GM18870 (cell line): ENCODE results near the gene ELF1.
"Not testable (repeated sequence)": the region's sequence is repeated elsewhere in the genome, so short reads cannot be mapped to it uniquely, and the experiment has no call there.

Experiments
- ATAC-seq: cut with Tn5 transposase; IDR thresholded peaks from one replicate; pipeline ENCODE4 v1.9.1; 2021; ENCODE audit warnings: moderate library complexity; ENCODE audit not compliant: unreplicated experiment

The ELF1 gene

GRCh38 chr13:40960716-40961115 lies 58.4 kb downstream of the ELF1 start:
- no peak for ATAC-seq

- no peak for ATAC-seq
Measured at GRCh38 chr13:40958655-40959054, 60.5 kb downstream of the ELF1 start.

- no peak for ATAC-seq
Measured at GRCh38 chr13:40946485-40946884, 72.6 kb downstream of the ELF1 start.

GRCh38 chr13:40943073-40943472 lies 76.0 kb downstream of the ELF1 start:
- ATAC-seq, result no peak

- ATAC-seq, result no peak
Measured at GRCh38 chr13:40941581-40941980, 77.5 kb downstream of the ELF1 start.

GRCh38 chr13:40940841-40941240 lies 78.3 kb downstream of the ELF1 start:
- no peak for ATAC-seq

GRCh38 chr13:40933508-40934204 lies 85.5 kb downstream of the ELF1 start:
- ATAC-seq, result peak; percentile 44

- no peak for ATAC-seq
Measured at GRCh38 chr13:40932252-40932651, 86.9 kb downstream of the ELF1 start.

GRCh38 chr13:40931719-40932118 lies 87.4 kb downstream of the ELF1 start:
- no peak for ATAC-seq

GRCh38 chr13:40929883-40930282 lies 89.2 kb downstream of the ELF1 start:
- not testable (repeated sequence) for ATAC-seq

- ATAC-seq, result no peak
Measured at GRCh38 chr13:40928980-40929379, 90.1 kb downstream of the ELF1 start.

GRCh38 chr13:40927929-40928328 lies 91.2 kb downstream of the ELF1 start:
- ATAC-seq, result no peak

- ATAC-seq, result no peak
Measured at GRCh38 chr13:40923867-40924266, 95.2 kb downstream of the ELF1 start.

- ATAC-seq, result no peak
Measured at GRCh38 chr13:40922437-40923040, 96.6 kb downstream of the ELF1 start.

- ATAC-seq, result no peak
Measured at GRCh38 chr13:40920826-40921225, 98.3 kb downstream of the ELF1 start.

GRCh38 chr13:40919901-40920300 lies 99.2 kb downstream of the ELF1 start:
- not testable (repeated sequence) for ATAC-seq

GRCh38 chr13:40916207-40916998 lies 102.7 kb downstream of the ELF1 start:
- ATAC-seq, result no peak

GRCh38 chr13:40914863-40915262 lies 104.3 kb downstream of the ELF1 start:
- not testable (repeated sequence) for ATAC-seq

- ATAC-seq, result no peak
Measured at GRCh38 chr13:40911341-40911740, 107.8 kb downstream of the ELF1 start.

- ATAC-seq, result peak; percentile 85
Measured at GRCh38 chr13:40910324-40911050, 108.6 kb downstream of the ELF1 start.

- not testable (repeated sequence) for ATAC-seq
Measured at GRCh38 chr13:40909541-40910200, 109.4 kb downstream of the ELF1 start.
